ENCODE results near the gene D2HGDH. TPM values are rescaled to one million over a fixed set of nuclear protein-coding genes. Genes with fewer than 3 reads are reported as not detected.
"Not testable (repeated sequence)": the region's sequence is repeated elsewhere in the genome, so short reads cannot be mapped to it uniquely, and the experiment has no call there.

The D2HGDH gene
- total RNA-seq, 1 donor from 2014 or later, result 19.0 TPM

DNA sequence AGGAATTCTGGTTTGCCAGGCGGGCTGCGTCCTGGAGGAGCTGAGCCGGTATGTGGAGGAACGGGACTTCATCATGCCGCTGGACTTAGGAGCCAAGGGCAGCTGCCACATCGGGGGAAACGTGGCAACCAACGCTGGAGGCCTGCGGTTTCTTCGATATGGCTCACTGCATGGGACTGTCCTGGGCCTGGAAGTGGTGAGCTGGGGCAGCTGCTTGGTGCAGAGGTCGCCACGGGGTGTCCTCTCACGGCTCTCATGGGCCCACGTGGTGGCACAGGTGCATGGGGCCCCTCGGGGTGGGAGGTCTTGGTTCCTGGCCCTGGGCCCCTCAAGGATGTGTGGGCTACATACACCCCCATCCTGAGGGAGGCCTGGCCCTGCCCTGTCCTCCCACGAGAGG is 9.2 kb downstream of the D2HGDH start:
- intact Hi-C loops (cut with DNase I), result no loop called here
- DNase-seq (no peak), ATAC-seq (ENCODE audit: poor library complexity) (no peak)

DNA sequence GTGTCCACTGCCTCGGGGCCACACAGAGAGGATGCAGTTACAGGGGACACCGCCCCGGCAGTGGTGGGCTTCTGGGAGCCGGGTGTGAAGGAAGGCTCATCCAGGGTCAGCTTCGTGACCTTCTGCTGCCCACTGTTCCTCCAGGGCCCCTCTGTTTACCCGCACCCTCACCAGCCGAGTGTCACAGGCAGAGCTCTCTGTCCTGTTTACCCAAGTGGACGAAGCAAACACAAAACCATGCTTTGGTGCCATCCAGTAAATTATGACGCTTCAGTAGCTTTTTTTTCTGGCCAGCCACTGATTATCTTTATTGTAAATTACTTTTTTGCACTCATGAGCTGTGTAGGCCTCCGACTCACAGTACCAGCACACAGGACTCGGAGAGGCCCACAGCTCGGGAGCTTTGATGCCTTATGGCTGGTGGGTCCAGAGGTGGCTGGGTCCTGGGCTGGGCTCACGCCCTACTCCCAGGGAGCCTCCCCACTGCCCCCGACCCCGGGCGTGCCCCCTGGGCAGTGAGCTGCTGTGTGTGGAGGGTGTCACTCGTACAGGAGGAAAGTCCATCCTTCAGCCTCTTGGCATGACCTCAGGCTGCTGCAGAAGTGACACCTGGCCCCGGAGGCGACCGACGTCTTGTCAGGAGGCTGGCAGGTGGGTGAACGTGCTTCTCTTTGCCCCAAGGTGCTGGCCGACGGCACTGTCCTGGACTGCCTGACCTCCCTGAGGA is 9.8 kb downstream of the D2HGDH start:
- intact Hi-C loops (cut with DNase I), result no loop called here

DNA sequence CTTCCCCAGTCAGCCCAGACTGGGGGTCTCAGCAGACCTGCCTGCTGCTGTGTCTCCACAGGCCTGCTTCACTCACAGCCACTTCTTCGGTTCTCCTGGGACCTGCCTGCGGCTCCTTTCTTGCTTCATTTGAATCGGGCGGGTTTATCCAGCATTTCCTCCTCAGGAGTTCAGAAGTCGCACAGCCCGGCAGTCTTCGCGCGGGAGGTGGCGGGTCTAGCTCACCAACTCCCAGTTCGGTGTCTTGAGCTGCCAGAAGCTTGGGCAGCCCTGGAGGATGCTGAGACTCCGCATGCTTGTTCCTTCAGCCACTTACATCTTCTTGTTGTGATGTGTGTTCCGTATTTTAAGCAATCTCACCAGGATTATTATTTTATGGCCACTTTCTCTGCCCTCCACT is 10.8 kb downstream of the D2HGDH start:
- DNase-seq (no peak), ATAC-seq (ENCODE audit: poor library complexity) (no peak)
- intact Hi-C loops (cut with DNase I), result no loop called here

More for the DNA sequence above, 9.8 kb downstream of the D2HGDH start:
- no peak for ATAC-seq (ENCODE audit: poor library complexity)
- DNase-seq, result no peak

DNA sequence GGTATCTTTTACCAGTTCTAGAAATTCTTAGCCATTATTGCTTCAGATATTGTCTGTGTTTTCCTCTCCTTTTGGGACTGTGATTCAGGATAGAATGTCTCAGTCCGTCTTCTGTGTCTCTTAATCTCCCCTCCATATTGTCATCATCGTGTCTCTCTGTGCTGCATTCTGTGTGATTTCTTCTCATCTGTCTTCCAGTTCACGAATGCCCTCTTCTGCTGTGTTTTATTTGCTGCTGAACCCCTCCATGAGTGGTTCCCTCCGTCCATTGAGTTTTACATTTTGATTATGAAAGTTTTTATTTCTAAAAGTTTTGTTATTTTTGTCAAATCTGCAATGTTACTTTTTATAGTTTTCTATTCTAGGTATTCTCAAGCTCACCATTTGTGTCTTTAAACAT is 11.7 kb downstream of the D2HGDH start:
- intact Hi-C loops (cut with DNase I), result no loop called here
- no peak for DNase-seq
- ATAC-seq (ENCODE audit: poor library complexity), result no peak

DNA sequence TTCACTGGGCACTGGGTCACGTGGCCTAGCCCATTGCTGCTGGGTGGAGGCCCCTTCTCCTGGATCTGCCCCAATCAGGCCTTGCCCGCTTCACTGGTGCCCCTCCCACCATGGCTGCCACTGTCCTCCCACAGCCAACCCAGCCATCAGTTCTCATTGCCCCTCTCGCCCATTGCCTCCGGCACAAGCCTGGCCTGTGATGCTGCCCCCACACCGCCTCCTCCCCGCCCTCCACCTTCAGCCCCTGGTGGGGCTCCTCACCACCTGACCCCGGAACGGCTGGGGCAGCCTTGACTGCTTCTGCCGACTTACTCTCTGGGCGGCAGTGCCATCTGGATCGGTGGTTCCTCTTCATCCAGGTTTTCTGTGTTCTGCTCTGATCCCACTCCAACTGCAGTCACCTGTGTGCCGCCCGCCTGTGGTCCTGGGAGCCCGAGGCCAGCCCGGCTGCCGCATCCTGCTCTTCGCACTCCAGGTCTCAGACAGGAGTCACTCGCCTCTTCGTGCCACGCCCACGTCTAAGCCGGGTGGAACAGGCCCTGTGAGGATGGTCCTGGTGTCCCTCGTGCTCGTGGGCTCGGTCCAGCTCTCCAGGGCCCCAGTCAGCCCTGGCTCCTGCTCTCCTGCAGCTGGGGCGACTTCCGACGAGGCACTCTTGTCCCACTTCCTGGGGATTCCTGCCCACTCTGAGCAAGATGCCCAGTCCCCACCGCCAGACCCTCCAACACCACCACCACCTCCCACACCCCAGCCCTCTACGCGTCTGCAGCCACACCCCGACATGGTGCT is 14.2 kb downstream of the D2HGDH start:
- intact Hi-C loops (cut with DNase I), result no loop called here
- DNase-seq (no peak), ATAC-seq (ENCODE audit: poor library complexity) (no peak)

DNA sequence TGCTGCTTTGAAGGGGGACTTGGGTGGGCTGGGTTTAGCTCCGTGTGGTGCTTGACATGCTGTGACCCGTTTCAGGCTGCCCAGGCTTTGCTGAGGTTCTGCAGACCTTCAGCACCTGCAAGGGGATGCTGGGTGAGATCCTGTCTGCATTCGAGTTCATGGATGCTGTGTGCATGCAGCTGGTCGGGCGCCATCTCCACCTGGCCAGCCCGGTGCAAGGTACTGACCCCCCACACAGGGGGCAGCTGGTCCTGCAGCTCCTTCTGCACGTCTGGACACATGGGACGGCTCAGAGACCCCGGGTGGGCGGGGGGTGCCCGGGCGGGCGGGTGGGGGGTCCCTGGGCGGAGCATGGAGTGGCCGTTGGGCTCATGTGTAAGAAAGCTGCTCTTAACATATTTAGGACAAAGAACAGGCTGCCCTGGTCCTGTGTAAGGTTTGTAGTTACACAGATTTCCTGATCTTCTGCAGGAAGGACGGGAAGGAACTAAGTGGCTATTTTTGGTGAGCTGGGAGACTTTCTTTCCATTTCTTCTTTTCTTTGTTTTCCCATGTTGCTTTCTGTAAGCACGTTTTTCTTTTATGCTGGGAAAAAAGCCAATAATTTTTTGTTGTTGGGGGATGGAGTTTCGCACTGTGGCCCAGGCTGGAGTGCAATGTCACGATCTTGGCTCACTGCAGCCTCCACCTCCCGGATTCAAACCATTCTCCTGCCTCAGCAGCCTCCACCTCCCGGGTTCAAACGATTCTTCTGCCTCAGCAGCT is 15.8 kb downstream of the D2HGDH start:
- DNase-seq, result no peak
- ATAC-seq (ENCODE audit: poor library complexity), result no peak
- intact Hi-C loops (cut with DNase I), result no loop called here

DNA sequence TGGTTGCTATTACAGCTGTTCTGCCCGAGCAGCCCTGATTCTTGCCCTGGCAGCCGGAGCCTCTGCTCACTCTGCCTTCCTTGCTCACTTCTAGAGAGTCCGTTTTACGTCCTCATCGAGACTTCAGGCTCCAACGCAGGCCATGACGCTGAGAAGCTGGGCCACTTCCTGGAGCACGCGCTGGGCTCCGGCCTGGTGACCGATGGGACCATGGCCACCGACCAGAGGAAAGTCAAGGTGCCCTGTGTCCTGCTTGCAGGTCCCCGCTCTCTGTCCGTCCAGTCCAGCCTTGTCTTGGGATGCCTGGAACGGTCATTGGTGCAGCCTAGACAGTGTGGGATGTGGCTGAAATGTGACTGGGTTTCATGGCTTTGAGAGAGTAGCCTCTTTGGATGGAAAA is 16.7 kb downstream of the D2HGDH start:
- intact Hi-C loops (cut with DNase I), result no loop called here
- ATAC-seq (ENCODE audit: poor library complexity) (no peak), DNase-seq (no peak)

DNA sequence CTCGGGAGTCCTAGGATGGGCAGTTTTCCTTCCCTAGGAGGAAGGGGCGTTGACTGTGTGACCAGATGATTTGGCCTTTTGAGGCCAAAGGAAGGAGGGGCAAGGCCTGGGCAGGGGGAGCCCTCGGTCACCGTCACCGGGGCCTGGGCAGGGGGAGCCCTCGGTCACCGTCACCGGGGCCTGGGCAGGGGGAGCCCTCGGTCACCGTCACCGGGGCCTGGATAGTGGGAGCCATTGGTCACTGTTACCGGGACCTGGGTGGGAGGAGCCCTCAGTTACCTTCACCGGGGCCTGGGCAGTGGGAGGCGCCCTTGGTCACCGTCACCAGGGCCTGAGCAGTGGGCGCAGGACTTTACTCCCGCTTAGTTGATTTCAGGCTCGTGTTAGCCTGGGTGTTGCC is 17.3 kb downstream of the D2HGDH start:
- ATAC-seq (ENCODE audit: poor library complexity), result no peak

DNA sequence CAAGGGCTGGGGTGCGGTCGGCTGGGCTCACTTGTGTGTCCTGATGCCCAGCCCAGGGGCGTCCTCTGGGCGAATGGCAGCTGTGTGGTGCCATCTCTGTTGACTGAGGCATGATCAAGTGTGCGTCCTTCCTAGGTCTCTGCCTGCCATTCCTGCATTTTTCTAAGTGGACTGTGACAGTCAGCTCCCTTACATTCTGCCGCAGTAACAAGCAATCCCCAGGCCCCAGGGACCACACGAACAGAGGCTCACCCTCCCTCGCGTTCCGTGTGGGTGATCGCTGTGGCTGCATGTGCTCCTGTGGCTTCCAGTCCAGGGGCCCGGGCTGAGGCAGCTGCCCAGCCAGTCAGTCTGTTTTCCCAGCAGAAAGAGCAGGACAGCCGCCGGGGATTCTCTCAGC is 17.8 kb downstream of the D2HGDH start:
- DNase-seq (no peak), ATAC-seq (ENCODE audit: poor library complexity) (no peak)
- intact Hi-C loops (cut with DNase I), result no loop called here

More for the DNA sequence above, 17.3 kb downstream of the D2HGDH start:
- DNase-seq, result no peak
- intact Hi-C loops (cut with DNase I), result no loop called here

DNA sequence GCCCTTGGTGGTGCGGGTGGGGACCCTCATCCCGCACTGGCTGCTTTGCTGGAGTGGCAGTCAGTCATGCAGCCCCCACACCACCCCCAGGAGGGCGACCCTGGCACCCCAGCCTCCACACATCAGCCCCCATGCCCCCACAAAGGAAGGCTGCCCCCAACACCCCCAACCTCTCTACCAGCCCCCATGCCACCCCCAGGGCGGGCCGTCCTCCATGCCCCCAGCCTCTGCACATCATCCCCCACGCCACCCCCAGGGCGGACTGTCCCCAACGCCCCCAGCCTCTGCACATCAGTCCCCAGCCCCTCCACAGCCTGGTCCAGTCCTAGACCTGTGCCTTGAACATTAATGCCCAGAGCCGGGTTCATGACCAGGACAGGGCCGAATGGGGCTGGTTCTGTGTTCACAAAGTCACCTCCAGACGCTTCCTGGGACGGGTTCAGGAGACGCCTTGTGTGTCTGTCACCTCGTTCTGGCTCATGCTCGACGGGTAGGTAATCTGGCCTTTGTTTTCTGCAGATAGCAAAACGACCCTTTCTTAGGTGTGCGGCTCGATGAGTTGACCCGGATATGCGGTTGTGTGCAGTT is 18.4 kb downstream of the D2HGDH start:
- no peak for DNase-seq
- intact Hi-C loops (cut with DNase I), result no loop called here
- ATAC-seq (ENCODE audit: poor library complexity), result no peak

DNA sequence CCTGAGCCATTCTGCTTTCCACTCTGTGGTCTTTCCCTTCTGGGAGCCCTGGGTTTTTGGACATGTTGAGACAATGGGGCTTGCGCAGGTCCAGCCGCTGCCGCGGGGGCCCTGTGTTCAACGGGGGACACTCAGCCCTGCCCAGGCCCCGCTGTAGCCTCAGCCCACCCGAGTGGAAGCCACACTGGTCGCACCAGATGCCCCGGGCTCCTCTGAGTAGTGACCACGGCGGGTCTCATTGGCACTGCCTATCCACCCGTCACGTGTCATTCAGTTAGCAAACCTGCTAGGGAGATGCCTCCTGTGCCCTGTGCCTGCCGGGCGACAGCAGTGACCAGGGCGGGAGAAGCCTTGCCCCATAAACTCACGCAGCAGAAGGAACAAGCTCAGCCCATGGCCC is 19.1 kb downstream of the D2HGDH start:
- no peak for ATAC-seq (ENCODE audit: poor library complexity)
- intact Hi-C loops (cut with DNase I), result no loop called here
- DNase-seq, result no peak

DNA sequence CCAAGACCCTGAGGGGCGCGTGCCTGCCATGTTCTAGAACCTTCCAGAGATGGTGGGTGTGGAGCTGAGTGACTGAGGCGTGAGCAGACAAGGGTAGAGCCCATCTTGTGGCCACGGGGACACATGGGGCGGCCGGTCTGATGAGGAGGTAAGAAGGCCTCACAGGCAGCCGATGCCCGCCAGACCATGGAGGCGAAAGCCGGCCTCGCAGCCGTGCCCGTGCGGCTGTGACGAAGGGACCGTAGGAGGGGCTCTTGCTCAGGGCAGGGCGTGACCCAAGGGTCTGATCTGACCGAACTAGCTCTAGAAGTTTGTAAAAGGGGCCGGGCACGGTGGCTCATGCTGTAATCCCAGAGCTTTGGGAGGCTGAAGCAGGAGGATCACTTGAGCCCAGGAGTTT is 19.6 kb downstream of the D2HGDH start:
- DNase-seq (no peak), ATAC-seq (ENCODE audit: poor library complexity) (no peak)
- intact Hi-C loops (cut with DNase I), result no loop called here

DNA sequence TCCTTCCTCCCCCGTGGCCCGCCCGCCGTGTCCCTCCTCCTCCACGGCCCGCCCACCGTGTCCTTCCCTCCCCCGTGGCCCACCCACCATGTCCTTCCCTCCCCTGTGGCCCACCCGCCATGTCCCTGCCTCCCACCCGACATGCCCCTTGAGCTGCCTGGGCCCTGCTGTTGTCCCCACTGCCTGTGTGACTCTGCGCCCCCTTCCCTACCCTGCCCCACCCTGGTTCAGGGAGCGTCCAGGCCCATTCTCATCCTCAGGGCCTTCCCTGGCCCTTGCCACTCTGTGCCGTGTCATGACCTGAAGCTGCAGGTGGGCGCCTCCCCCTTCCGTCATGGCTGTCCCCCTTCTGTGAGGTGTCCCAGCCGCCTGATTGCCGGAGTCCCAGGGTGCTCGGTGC is 20.7 kb downstream of the D2HGDH start:
- no peak for ATAC-seq (ENCODE audit: poor library complexity)
- no peak for DNase-seq
- intact Hi-C loops (cut with DNase I), result no loop called here

DNA sequence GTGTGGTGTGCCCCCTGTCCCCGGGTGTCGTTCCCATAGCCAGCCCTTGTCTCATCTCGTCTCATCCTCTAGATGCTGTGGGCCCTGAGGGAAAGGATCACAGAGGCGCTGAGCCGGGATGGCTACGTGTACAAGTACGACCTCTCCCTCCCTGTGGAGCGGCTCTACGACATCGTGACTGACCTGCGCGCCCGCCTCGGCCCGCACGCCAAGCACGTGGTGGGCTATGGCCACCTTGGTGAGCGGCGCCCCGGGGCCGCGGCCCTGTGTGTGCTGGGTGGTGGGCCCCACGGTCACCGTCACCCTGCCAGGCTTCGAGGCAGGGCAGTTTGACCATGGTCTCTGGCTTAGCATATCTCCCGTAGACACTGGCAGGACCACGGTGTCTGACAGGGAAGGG is 21.3 kb downstream of the D2HGDH start:
- intact Hi-C loops (cut with DNase I), result no loop called here
- no peak for ATAC-seq (ENCODE audit: poor library complexity)

DNA sequence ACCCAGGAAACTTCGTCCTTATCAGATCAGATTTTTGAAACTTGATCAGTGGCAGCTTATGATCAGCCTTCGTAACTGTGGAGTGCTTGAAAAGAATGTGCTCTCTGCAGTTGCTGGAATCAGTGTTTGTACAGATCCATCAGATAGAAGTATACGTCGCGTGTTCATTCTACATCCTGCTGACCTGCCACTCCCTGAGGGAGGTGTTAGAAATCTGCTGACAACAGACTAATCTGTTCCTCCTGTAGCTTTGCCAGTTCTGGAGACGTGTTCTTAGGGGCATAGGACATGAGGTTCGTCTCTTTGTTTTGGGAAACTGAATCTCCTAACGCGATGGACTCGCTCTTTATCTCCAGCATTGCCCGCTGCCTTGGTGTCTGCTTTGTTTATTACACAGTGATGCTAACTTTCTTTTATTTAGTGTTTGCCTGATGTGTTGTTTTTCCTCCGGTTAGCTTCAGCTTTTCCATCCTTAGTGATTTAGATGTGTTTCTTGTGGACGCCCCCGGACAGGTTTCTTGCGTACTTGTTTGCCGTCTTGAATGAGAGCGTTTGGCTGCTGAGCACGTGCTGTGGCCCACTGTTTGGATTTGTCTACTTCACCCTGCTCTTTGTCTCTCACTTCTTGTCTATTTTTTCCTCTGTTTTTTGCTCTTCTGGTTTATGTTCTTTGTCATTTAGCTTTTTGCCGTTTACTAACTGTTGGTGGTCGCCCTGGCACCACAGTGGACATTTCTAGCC is 24.8 kb downstream of the D2HGDH start:
- ATAC-seq (ENCODE audit: poor library complexity) (no peak), DNase-seq (no peak)
- intact Hi-C loops (cut with DNase I), result no loop called here

More for the DNA sequence above, 21.3 kb downstream of the D2HGDH start:
- DNase-seq, result no peak

DNA sequence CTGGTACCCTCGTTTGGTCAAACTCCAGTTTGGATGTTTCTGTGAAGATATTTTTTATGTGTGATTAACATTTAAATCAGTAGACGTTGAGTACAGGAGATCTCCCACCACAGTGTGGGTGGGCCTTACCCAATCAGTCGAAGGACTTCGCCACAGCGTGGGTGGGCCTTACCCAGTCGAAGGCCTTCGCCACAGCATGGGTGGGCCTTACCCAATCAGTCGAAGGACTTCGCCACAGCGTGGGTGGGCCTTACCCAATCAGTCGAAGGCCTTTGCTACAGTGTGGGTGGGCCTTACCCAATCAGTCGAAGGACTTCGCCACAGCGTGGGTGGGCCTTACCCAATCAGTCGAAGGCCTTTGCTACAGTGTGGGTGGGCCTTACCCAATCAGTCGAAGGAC is 25.5 kb downstream of the D2HGDH start:
- ATAC-seq (ENCODE audit: poor library complexity); intact Hi-C loops (cut with DNase I); DNase-seq: not testable (repeated sequence)

DNA sequence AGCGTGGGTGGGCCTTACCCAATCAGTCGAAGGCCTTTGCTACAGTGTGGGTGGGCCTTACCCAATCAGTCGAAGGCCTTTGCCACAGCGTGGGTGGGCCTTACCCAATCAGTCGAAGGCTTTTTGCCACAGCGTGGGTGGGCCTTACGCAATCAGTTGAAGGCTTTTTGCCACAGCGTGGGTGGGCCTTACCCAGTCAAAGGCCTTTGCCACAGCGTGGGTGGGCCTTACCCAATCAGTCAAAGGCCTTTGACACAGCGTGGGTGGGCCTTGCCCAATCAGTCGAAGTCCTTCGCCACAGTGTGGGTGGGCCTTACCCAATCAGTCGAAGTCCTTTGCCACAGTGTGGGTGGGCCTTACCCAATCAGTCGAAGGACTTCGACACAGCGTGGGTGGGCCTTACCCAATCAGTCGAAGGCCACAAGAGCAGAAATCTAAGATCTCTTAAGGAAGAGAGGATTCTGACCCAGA is 25.9 kb downstream of the D2HGDH start:
- intact Hi-C loops (cut with DNase I), result no loop called here
- ATAC-seq (ENCODE audit: poor library complexity) (no peak), DNase-seq (no peak)

DNA sequence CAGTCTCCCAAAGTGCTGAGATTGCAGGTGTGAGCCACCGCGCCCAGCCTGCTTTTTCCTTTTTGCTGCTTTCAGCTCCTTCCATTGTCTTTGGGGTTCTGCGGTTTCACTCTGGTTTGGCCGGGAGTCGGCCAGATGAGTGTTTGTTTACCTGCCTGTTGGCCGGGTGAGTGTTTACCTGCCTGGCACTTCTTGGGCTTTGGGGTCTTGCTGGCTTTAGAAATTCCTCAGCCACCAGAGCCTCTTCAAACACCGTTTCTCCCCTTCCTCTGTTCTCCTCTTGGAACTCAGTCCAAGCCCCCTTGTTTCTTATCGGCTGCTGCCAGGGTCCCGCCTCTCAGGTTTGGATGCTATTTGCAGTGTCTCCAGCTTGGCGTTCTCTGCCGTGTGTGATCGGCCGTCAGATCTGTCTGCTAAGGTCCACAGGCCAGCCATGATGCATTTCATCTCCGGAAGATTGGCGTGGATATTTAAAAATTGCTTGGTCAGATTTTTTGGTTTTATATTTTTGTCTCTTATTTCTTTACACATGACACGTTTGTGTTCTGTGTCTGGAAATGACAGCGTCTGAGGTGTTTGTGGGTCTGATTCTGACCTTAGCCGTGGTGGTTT is 28.0 kb downstream of the D2HGDH start:
- no peak for DNase-seq
- intact Hi-C loops (cut with DNase I), result no loop called here

More for the DNA sequence above, 28.0 kb downstream of the D2HGDH start:
- ATAC-seq (ENCODE audit: poor library complexity), result no peak
